Measurements from ENCODE around the gene TEAD1.
A peak's percentile ranks its signal among the peaks of the same experiment; 100 is the strongest.

TEAD1 gene

DNA sequence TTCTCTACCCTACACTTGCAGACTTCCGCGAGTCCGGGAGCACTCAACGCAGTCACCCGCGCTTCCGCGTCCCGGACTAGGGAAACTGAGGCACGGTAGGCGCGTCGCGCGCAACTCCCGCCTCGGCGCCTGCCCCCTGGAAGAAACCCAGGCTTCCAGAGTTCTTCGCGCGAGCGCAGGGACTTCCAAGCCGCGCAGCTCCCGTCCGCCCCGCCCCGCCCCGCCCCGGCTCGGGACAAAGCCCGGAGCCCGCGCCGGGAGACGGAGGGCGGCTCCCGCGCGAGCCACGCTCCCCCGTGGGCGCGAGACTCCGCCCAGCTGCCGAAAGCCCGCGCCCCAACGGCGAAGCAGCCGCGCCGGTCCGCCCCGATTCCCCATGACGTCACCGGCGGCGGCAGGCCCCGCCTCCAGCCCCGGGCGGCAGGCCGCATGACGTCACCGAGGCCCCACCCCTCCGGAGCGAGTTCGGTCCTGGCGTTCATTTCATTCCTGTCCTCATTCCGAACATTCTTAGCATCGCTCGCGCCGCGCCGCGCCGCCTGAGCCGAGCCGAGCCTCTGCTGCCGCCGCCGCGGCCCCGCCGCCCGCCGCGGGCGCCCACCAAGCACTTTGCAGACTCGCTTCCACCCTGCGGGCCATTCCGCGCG is at the start of gene TEAD1:
Gene TEAD1, plus strand, starts transcription at position 498 of the 647 bp plus-strand sequence.
- peak within 1 kb of the TSS; percentile 75 for H3K4me3 ChIP-seq (ENCODE audit: low read length)
- TF ChIP-seq, protein P1, sequence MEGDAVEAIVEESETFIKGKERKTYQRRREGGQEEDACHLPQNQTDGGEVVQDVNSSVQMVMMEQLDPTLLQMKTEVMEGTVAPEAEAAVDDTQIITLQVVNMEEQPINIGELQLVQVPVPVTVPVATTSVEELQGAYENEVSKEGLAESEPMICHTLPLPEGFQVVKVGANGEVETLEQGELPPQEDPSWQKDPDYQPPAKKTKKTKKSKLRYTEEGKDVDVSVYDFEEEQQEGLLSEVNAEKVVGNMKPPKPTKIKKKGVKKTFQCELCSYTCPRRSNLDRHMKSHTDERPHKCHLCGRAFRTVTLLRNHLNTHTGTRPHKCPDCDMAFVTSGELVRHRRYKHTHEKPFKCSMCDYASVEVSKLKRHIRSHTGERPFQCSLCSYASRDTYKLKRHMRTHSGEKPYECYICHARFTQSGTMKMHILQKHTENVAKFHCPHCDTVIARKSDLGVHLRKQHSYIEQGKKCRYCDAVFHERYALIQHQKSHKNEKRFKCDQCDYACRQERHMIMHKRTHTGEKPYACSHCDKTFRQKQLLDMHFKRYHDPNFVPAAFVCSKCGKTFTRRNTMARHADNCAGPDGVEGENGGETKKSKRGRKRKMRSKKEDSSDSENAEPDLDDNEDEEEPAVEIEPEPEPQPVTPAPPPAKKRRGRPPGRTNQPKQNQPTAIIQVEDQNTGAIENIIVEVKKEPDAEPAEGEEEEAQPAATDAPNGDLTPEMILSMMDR (IDR thresholded peaks at IDR 0.05; ENCODE audit: insufficient read depth, low read depth, low read length, missing control alignments): no peak
- peak; percentile 95 for DNase-seq (ENCODE audit: low read depth)

DNA sequence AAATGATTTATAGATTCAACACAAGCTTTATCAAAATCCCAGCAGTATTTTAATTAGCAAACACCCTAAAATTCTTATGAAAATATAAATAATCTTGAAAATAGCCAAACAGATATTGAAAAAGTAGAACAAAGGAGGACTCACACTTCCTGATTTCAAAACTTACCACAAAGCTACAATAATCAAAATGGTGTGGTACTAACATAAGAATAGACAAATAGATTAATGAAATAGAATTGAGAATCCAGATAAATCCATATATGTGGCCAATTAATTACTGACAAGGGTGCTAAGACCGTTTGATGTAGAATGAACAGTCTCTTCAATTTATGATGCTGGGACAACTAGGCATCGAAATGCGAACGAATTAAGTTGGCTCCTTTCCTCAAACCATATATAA is 49.6 kb upstream of the TEAD1 start:
- TF ChIP-seq, protein P1 (IDR thresholded peaks at IDR 0.05; ENCODE audit: insufficient read depth, low read depth, low read length, missing control alignments): no peak
- DNase-seq (ENCODE audit: low read depth): no peak

DNA sequence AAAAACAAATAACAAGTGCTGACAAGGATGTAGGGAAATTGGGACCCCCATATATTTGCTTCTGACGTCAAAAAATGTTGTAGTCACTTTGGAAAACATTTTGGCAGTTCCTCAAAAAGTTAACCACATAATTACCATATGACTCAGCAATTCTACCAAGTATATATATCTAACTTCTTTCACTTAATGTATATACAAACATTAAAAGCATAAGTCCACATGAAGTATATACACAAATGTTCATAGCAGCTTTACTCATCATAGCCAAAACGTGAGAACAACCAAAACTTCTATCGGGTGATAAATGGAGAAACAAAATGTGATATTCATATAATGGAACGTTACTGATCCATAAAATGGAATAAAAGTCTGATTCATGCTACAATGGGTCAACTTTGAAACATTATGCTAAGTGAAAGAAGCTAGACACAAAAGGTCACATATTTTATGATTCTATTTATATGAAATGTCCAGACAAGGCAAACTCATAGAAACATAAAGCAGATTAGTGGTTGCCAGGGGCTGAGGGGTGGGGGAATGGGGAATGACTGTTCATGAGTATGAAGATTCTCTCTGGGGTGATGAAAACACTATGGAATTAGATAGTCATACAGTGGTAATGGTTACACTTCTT is 48.7 kb upstream of the TEAD1 start:
- TF ChIP-seq, protein P1 (IDR thresholded peaks at IDR 0.05; ENCODE audit: insufficient read depth, low read depth, low read length, missing control alignments): no peak
- DNase-seq (ENCODE audit: low read depth): peak; percentile 50
- H3K4me3 ChIP-seq (ENCODE audit: low read length): no peak overlapping the region

More for the DNA sequence above, 49.6 kb upstream of the TEAD1 start:
- no peak overlapping the region for H3K4me3 ChIP-seq (ENCODE audit: low read length)

DNA sequence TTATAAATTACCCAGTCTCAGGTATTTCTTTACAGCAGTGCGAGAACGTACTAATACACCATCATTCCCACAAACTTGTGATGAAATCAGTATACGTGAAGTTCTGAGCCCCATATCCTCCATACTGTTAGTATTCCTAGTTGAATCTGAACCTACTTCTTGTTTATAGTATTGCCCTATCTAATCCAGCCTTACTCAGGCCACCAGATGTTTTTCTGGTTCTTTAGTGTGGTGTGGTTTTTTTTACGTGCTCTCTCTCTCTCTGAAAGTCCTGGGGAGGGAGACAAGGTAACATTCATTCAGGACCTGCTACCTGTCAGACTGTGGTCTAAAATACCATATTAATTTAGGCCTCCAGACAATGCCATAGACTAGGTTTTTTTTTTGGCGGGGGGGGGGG is 47.6 kb upstream of the TEAD1 start:
- TF ChIP-seq, protein P1 (IDR thresholded peaks at IDR 0.05; ENCODE audit: insufficient read depth, low read depth, low read length, missing control alignments): no peak
- no peak for DNase-seq (ENCODE audit: low read depth)
- H3K4me3 ChIP-seq (ENCODE audit: low read length): no peak overlapping the region

DNA sequence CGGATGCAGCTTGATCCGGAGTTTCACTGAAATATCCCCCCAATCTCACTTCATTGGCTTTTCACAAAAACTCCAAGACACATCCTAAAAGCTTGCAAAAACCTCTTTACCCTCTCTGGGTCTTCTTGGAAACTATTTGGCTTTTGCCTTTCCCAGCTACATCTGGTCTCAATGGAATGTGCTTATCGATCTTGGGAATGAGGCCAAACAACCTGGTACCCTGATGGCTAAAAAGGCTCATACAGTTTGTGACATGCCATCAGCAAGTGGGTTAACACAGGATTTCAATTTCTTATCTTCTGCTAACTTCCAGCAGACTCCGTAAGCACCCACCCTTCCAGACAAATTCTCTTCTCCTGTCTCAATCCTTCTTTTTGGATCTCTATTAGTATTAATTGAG is 45.9 kb upstream of the TEAD1 start:
- TF ChIP-seq, protein P1 (IDR thresholded peaks at IDR 0.05; ENCODE audit: insufficient read depth, low read depth, low read length, missing control alignments): no peak
- DNase-seq (ENCODE audit: low read depth): no peak
- H3K4me3 ChIP-seq (ENCODE audit: low read length): no peak overlapping the region

DNA sequence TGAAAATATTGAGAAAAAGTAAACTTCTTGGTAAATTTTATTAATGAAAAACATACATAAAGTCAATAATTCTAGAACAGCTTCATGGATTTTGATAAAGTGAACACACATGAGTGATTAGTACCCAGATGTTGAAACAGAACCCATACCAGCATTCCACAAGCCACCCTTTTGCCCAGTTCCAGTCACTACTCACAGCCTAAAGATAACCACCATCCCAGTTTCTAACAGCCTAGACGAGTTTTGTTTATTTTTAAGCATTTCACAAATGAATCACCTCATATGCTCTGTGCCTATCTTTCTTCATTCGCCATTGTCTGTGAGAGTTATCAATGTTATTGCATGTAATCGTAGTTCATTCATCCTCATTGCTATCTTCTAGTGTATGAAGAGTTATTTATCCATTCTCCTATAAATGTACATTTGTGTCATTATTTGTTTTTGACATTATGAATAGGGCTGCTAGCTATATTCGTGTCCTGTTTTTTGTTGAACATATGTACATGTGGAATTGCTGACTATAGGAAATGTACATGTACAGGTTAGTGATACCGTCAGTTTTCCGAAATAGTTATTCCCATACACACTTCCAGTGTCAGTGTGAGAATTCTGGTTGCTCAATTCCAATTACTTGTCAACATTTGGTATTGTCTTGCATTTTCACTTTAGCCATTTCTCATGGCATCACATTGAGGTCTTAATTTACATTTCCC is 44.5 kb upstream of the TEAD1 start:
- H3K4me3 ChIP-seq (ENCODE audit: low read length): no peak overlapping the region
- peak; percentile 46 for DNase-seq (ENCODE audit: low read depth)
- TF ChIP-seq, protein P1 (IDR thresholded peaks at IDR 0.05; ENCODE audit: insufficient read depth, low read depth, low read length, missing control alignments): no peak

All from epithelial cell of esophagus (primary cell).